WTC11 (cell line): ENCODE measurements around the gene FILIP1L.

Source experiments
- CTCF ChIP-seq: fragments of 200-600 bp; IDR thresholded peaks from 2 replicates; pipeline ENCODE4 v1.8.0; 2022; ENCODE audit warnings: antibody characterized with exemption
- TP53 ChIP-seq: sonication (generic); formaldehyde crosslinking; IDR thresholded peaks from 2 replicates; pipeline ENCODE4 v1.8.1; 2023; ENCODE audit warnings: mild to moderate bottlenecking, missing genetic modification reagents

- TF ChIP-seq CTCF (no peak), TP53 (CRISPR knock-in tag) (no peak)
Observed at GRCh38 chr3:99895131-99895696, 219.1 kb downstream of the FILIP1L start.
